Upper lobe of right lung (tissue), 1 donor: ENCODE data around the gene ZNF525. TPM values are rescaled to one million over a fixed set of nuclear protein-coding genes. Genes with fewer than 3 reads are reported as not detected.

Experiments used
- ATAC-seq: fragments of 200-7000 bp; cut with Tn5 transposase; one replicate; pipeline ENCODE4 v1.9.1; 2020; ENCODE audit warnings: mild to moderate bottlenecking, moderate library complexity
- DNase-seq: peaks from one replicate; pipeline ENCODE4 v3.0.0-alpha.2; 2020
- H3K27ac ChIP-seq: fragments of 200-600 bp; one replicate; pipeline ENCODE4 v1.8.0; 2022
- H3K27me3 ChIP-seq: fragments of 200-600 bp; one replicate; pipeline ENCODE4 v1.8.0; 2022; ENCODE audit warnings: mild to moderate bottlenecking
- H3K36me3 ChIP-seq: fragments of 200-600 bp; one replicate; pipeline ENCODE4 v1.8.0; 2022
- H3K4me1 ChIP-seq: fragments of 200-600 bp; one replicate; pipeline ENCODE4 v1.8.0; 2022
- H3K4me3 ChIP-seq: fragments of 200-600 bp; one replicate; pipeline ENCODE4 v1.8.0; 2022; ENCODE audit warnings: mild to moderate bottlenecking
- H3K9me3 ChIP-seq: fragments of 200-600 bp; one replicate; pipeline ENCODE4 v1.8.0; 2022
- CTCF ChIP-seq: fragments of 200-600 bp; IDR thresholded peaks from one replicate; pipeline ENCODE4 v1.8.0; 2022; ENCODE audit warnings: antibody characterized with exemption
- intact Hi-C: fragments of 100-400 bp; cut with DNase I; formaldehyde crosslinking; loops from one replicate; pipeline ENCODE4 v1.11.0; 2022
- total RNA-seq: library from RNA; stranded (reverse); fragmentation: NEBNext Ultra II Directional; extraction: Animal tissue kit (Norgen Biotek cat#: 25700); gene quantifications from one replicate; pipeline ENCODE4 v1.2.1, GENCODE V29; 2021
- donor health status: DM: no; HTN: yes; CAD: no; lungs with severe emphysema.

Gene ZNF525
- total RNA-seq, 1 donor from 2014 or later: 9.4 TPM

- H3K27ac ChIP-seq: no peak overlapping the region
- intact Hi-C loops: no loop called here
- ATAC-seq: no peak
- TF ChIP-seq CTCF: no peak
- peaks cover 42% of the 10 kb centered on the region for H3K36me3 ChIP-seq
- H3K4me1 ChIP-seq: no peaks in the 10 kb centered on the region
- H3K4me3 ChIP-seq: no peak overlapping the region
- peaks cover 3% of the 10 kb centered on the region for H3K9me3 ChIP-seq
- no peaks in the 10 kb centered on the region for H3K27me3 ChIP-seq
- DNase-seq: no peak
These were observed 9.2 kb downstream of the ZNF525 start for GRCh38 chr19:53374743-53375142.

GRCh38 chr19:53381376-53381775 lies 15.9 kb downstream of the ZNF525 start:
- no peak for TF ChIP-seq CTCF
- H3K36me3 ChIP-seq: peaks cover 34% of the 10 kb centered on the region
- DNase-seq (no peak), ATAC-seq (no peak)
- H3K27ac ChIP-seq: no peak overlapping the region
- peaks cover 37% of the 10 kb centered on the region for H3K9me3 ChIP-seq
- H3K27me3 ChIP-seq: no peaks in the 10 kb centered on the region
- no peaks in the 10 kb centered on the region for H3K4me1 ChIP-seq
- intact Hi-C loops: no loop called here
- no peak overlapping the region for H3K4me3 ChIP-seq

DNA sequence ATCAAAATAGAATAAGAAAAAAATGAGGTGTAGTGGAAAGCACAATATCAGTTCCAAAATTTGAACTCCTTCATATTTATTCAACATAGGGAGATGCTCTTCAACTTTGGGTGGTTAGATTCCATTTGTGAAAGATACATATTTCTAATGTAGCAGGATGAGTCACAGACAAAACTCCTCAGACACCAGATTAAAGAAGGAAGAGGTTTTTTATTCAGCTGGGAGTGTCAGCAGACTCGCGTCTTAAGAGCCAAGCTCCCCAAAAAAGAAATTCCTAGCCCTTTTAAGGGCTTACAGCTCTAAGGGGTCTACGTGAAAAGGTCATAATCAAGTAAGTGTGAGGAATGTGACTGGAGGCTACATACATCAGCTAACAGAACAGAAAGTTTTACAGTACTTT lies 22.7 kb downstream of the ZNF525 start:
- ATAC-seq (no peak), DNase-seq (no peak)
- H3K36me3 ChIP-seq: no peaks in the 10 kb centered on the region
- H3K4me3 ChIP-seq: no peak overlapping the region
- no peaks in the 10 kb centered on the region for H3K4me1 ChIP-seq
- no peak overlapping the region for H3K27ac ChIP-seq
- H3K27me3 ChIP-seq: no peaks in the 10 kb centered on the region
- intact Hi-C loops: no loop called here
- TF ChIP-seq CTCF: no peak
- H3K9me3 ChIP-seq: peaks cover 15% of the 10 kb centered on the region

GRCh38 chr19:53388904-53389303 lies 23.4 kb downstream of the ZNF525 start:
- no peak for ATAC-seq
- intact Hi-C loops: no loop called here
- no peak for DNase-seq

DNA sequence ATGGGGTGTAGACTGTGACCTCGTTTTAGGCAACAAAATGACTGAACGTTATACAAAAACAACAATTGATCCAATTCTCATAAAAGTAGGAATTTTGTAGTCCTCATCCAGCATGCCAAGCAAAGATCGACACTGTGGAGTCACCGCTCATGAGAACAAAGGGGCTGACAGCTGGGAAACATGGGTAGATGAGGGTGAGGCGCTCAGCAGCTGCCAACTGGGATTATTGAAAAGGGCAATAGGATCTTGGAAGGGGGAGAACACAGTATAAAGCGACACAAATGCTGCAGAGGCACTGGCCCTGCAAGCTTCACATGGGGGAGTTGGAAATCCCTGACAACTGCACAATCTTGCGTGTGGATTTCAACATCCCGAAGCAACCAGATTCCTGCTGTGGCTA lies 24.1 kb downstream of the ZNF525 start:
- no peaks in the 10 kb centered on the region for H3K27me3 ChIP-seq
- no peaks in the 10 kb centered on the region for H3K36me3 ChIP-seq
- no peak for ATAC-seq
- peaks cover 9% of the 10 kb centered on the region for H3K4me1 ChIP-seq
- TF ChIP-seq CTCF: no peak
- DNase-seq: no peak
- peaks cover 7% of the 10 kb centered on the region for H3K9me3 ChIP-seq
- no peak overlapping the region for H3K4me3 ChIP-seq
- intact Hi-C loops: no loop called here
- H3K27ac ChIP-seq: no peak overlapping the region

More at GRCh38 chr19:53388904-53389303, 23.4 kb downstream of the ZNF525 start:
- peaks cover 9% of the 10 kb centered on the region for H3K9me3 ChIP-seq
- no peak for TF ChIP-seq CTCF
- no peaks in the 10 kb centered on the region for H3K27me3 ChIP-seq
- H3K27ac ChIP-seq: no peak overlapping the region
- peaks cover 3% of the 10 kb centered on the region for H3K4me1 ChIP-seq
- H3K36me3 ChIP-seq: no peaks in the 10 kb centered on the region
- no peak overlapping the region for H3K4me3 ChIP-seq

- Histone ChIP-seq H3K27me3 (no peaks in the 10 kb centered on the region), H3K9me3 (peaks cover 7% of the 10 kb centered on the region), H3K27ac (no peak overlapping the region), H3K36me3 (no peaks in the 10 kb centered on the region), H3K4me3 (no peak overlapping the region), H3K4me1 (peaks cover 10% of the 10 kb centered on the region)
- DNase-seq: no peak
- no peak for ATAC-seq
- intact Hi-C loops: no loop called here
- TF ChIP-seq CTCF: no peak
These were observed 24.5 kb downstream of the ZNF525 start for GRCh38 chr19:53389978-53390377.
